HL-60/S4 (cell line): ENCODE measurements around the gene SLC9A4.

Source experiments
- in situ Hi-C: fragments of 300-500 bp; cut with MboI; formaldehyde crosslinking; loops from 2 replicates; pipeline ENCODE4 v1.14.3; 2022; ENCODE audit warnings: low sequenced_read_pairs

Gene SLC9A4, protein sequence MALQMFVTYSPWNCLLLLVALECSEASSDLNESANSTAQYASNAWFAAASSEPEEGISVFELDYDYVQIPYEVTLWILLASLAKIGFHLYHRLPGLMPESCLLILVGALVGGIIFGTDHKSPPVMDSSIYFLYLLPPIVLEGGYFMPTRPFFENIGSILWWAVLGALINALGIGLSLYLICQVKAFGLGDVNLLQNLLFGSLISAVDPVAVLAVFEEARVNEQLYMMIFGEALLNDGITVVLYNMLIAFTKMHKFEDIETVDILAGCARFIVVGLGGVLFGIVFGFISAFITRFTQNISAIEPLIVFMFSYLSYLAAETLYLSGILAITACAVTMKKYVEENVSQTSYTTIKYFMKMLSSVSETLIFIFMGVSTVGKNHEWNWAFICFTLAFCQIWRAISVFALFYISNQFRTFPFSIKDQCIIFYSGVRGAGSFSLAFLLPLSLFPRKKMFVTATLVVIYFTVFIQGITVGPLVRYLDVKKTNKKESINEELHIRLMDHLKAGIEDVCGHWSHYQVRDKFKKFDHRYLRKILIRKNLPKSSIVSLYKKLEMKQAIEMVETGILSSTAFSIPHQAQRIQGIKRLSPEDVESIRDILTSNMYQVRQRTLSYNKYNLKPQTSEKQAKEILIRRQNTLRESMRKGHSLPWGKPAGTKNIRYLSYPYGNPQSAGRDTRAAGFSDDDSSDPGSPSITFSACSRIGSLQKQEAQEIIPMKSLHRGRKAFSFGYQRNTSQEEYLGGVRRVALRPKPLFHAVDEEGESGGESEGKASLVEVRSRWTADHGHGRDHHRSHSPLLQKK

GRCh38 chr2:102473020-102473419 lies at the start of gene SLC9A4:
Gene SLC9A4 (plus strand): TSS chr2:102473226. CDS start chr2:102473760, 534 bp downstream.
- in situ Hi-C loops, result loop anchor here (10.0 kb wide), 1 partner anchor 122 kb away; no protein-coding TSS in a partner anchor

GRCh38 chr2:102423368-102423767 lies 49.7 kb upstream of the SLC9A4 start:
- in situ Hi-C loops, result no loop called here

DNA sequence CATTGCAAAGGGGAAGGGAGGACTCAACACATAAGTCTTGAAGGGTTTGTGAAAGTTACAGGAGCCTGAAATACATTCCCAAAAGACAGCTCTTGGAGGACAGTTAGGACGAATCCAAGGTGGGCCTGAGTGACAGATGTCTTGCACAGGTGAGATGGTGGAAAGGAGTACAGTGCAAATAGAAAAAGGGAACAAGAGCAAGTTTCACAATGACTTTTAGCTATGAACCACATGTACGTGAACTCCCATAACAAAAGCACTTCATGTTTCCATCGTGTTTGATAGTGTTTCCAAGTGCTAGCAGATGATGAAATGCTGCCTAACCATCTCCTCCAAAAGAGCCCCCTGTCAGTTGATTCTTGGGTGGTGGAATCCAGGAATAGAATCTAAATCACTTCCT lies 48.3 kb upstream of the SLC9A4 start:
- in situ Hi-C loops, result loop anchor here (25.0 kb wide), 1 partner anchor 1087 kb away; no protein-coding TSS in a partner anchor

DNA sequence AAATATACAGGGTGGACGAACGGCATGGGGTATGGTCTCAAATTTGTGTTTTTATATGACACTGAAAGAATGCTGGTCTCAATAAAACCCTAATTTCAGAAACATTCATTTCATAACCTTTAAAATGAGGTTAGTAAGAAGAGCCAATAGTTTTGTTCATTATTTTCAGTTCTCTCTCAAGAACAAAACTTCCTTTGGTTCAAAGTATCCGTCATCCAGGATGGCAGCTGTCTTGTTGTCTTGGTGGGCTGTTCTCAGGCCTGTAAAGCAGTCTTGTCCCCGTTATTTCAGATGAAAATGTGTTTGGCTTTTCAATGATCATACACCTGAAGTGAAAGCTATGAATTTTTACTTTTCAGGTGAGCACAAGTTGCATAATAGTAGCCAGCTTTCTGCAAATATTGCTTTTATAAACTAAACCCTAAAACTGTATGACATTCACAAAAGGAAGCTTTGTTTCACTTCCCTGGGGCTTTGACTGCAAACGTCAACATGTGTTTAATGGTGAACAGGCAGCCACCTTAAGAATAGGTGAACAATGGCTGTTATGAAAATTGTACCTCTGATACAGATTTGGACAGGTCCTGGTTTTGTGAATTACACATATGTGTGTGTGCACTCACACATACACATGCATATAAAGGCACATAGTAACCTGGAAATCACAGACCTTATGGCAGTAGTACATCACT lies 47.4 kb upstream of the SLC9A4 start:
- in situ Hi-C loops, result loop anchor here (25.0 kb wide), 1 partner anchor 1088 kb away; no protein-coding TSS in a partner anchor

DNA sequence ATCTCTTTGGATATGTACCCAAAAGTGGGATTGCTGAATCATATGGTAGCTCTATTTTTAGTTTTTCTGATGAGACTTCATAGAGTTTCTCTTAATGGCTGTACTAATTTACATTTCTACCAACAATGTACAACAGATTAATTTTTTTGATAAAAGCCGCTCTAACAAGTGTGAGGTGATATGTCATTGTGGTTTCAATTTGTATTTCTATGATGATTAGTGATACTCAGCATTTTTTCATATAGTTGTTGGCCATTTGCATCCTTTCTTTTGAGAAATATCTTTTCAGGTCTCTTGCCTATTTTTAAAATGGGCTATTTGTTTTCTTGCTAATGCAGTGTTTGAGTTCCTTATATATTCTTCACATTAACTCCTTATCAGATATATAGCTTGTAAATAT lies 45.8 kb upstream of the SLC9A4 start:
- in situ Hi-C loops, result loop anchor here (25.0 kb wide), 1 partner anchor 1090 kb away; no protein-coding TSS in a partner anchor

DNA sequence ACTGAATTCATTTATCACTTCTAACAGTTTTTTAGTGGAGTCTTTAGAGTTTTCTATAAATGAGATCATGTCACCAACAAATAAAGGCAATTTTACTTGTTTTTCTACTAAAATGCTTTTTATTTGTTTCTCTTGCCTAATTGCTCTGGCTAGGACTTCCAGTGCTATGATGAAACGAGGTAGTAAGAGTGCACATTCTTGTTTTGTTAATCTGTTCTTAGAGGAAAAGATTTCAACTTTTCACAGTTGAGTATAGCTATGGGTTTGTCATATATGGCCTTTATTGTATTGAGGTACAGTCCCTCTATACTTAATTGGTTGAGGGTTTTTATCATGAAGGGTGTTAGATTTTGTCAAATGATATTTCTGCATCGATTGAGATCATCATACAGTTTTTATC lies 44.5 kb upstream of the SLC9A4 start:
- in situ Hi-C loops, result loop anchor here (25.0 kb wide), 1 partner anchor 1091 kb away; no protein-coding TSS in a partner anchor

- in situ Hi-C loops, result loop anchor here (25.0 kb wide), 1 partner anchor 1095 kb away; no protein-coding TSS in a partner anchor
Measured at GRCh38 chr2:102432386-102432785, 40.6 kb upstream of the SLC9A4 start.

GRCh38 chr2:102433973-102434654 lies 38.9 kb upstream of the SLC9A4 start:
- in situ Hi-C loops, result loop anchor here (25.0 kb wide), 1 partner anchor 1097 kb away; no protein-coding TSS in a partner anchor

DNA sequence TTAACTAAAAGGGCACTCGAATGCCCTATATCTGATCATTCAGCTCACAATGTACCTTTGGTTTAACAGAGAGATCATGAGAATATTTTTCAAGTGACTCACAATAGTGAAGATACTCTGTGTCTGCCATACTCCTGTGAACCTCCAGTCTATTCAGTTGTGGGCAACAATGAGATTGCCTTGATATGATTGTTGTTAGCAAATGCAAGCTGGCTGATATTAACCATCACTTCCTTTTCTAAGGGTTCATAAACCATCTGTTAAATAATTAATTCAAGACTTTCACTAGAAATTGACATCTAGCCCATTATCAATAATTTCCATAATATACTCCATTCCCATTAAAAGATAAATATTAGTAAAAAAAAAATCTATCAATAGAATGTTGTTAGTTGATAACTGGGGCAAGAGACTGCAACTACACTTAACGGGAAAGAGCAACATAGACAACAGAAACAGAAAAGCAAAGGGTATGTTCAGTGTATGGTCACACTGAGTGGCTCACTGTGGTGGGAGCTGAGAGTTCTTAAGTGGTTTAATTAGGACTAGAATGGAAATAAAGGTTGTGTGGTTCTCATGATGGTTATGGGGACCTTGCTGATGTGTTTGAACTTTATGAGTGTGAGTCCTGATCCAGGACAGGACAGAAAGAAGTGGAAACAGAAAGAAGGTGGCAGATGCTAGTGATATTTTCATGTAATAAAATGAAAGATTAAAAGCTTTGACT lies 38.2 kb upstream of the SLC9A4 start:
- in situ Hi-C loops, result loop anchor here (25.0 kb wide), 1 partner anchor 1098 kb away; no protein-coding TSS in a partner anchor

GRCh38 chr2:102435741-102436140 lies 37.3 kb upstream of the SLC9A4 start:
- in situ Hi-C loops, result loop anchor here (25.0 kb wide), 1 partner anchor 1098 kb away; no protein-coding TSS in a partner anchor

DNA sequence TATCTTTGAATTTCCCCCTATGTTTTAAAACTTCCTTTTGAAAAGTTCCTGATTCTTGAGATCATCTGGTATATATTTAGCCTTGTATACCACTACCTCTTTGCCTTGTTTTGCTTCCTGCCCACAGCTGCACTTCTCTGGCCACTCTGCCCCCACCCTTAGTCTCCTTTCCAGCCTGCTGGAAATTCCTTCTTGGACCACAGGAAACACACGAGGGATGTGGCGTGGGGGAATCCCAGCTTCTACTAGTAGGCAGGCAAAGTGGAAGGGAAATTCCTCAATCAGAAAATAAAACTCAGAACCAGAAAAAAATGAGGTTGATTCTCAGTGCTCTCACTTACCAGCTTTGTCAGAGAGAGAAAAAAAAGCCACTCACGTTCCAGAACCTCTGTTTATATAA lies 36.7 kb upstream of the SLC9A4 start:
- in situ Hi-C loops, result loop anchor here (25.0 kb wide), 1 partner anchor 1099 kb away; no protein-coding TSS in a partner anchor

DNA sequence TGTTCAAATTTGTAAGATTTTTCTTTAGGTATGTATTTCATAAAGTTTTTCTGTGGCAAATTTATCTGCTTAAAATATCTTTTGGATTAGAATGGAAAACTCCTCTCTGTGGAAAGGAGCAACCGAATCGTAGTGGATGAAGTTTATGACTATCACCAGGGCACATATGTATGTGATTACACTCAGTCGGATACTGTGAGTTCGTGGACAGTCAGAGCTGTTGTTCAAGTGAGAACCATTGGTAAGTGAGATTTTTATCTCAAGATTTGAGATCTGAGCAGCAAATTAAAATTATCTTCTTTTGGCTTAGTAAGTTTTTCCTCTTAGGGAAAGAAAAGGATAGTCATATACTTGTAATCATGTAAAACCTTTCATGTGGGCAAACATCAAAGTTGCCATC lies 35.9 kb upstream of the SLC9A4 start:
- in situ Hi-C loops, result loop anchor here (25.0 kb wide), 1 partner anchor 1100 kb away; no protein-coding TSS in a partner anchor

DNA sequence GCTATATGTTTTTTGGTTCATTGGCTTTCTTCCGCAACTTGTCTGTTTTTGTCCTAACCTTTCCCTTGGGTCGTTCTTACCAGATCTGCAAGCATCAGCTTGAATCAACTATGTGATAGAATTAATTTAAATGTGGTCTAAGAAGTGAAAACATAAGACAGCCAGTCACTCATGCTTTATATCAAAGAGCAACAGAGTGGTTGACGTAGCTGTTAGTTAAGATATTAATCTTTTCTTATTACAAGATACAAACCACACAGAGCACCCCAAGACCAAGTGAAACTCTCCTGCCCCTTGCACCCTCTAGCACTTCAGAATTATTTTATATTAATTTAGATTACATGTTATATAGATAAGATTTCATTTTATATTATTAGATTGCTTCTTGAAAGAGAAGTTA lies 34.9 kb upstream of the SLC9A4 start:
- in situ Hi-C loops, result loop anchor here (25.0 kb wide), 1 partner anchor 1101 kb away; no protein-coding TSS in a partner anchor

DNA sequence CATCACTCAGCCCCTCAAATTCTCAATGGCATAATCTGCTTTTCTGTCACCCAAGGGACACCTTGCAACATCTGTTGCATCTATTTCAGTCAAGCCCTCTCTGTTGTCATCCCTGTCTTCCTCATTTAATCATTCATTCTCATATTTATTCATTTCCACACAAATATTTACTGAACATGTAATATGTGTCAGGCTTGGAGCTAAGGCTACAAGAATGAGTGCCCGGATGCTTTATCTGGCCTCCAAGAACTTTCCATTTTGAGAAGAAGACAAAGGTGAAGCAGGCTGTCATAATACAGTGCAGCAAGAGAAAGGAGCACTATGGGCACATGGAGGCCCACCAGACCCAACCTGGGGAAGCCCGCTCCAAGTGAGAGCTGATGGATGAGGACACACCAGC lies 34.4 kb upstream of the SLC9A4 start:
- in situ Hi-C loops, result loop anchor here (25.0 kb wide), 1 partner anchor 1101 kb away; no protein-coding TSS in a partner anchor

DNA sequence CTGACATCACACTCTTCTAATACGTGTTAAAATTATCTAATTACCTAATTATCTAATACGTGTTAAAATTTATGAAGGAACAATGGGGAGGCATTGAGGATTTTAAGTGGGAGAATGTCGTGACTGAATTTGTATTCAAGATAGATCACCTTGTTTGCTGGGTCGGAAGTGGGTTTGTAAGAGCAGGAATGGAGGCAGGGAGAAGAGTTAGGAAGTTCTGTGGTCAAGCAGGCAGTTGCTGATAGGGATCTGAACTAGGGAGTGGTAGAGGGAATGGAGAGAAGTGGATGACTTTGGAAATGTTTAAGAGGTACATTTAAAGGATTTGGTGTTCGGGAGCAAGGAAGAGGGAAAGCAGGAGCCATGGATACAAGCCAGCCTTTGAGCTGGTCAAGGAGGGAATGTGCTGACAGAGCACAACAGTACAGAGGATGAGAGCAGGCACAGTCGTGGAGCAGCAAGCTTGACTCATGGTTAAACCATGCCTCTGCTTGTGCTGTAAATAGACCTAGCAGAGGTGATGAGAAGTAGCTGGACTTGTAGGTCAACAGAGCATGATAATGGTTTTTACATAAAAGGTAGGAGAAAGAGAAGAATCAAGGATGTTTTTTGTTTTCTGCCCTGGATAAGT lies 33.8 kb upstream of the SLC9A4 start:
- in situ Hi-C loops, result loop anchor here (25.0 kb wide), 1 partner anchor 1102 kb away; no protein-coding TSS in a partner anchor

- in situ Hi-C loops, result loop anchor here (5.0 to 25.0 kb wide), 3 partner anchors 201 to 1106 kb away; no protein-coding TSS in a partner anchor
Measured at GRCh38 chr2:102442967-102443828, 29.8 kb upstream of the SLC9A4 start.

DNA sequence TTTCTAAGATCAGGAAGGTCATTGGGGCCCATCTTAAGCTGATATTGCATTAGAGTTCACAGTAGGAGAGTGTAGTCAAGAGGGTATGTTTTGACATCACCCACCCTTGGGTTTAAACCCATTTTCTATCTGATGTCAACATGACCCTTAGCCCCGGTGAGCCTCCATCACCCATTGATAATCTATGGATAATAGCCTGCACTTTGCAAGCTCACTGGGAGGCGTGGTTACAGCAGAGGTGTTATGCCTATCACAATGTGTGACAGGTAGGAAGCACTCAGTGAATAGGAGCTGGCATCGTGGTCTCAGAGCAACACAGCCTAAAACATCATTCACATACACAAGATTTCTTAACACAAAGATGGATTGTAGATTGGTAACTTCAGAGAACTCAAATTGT lies 28.8 kb upstream of the SLC9A4 start:
- in situ Hi-C loops, result loop anchor here (5.0 to 25.0 kb wide), 3 partner anchors 202 to 1107 kb away; no protein-coding TSS in a partner anchor
